B cell (primary cell): ENCODE results near the gene AHNAK. TPM values are rescaled to one million over a fixed set of nuclear protein-coding genes. Genes with fewer than 3 reads are reported as not detected.

Source experiments
- ATAC-seq: fragments of 200-7000 bp; cut with Tn5 transposase; one replicate; pipeline ENCODE4 v1.10.0; 2021; ENCODE audit warnings: low read depth, mild to moderate bottlenecking, moderate number of reproducible peaks, moderate library complexity
- CTCF ChIA-PET: fragments of 350-600 bp; sonication (Branson Sonifier 250); formaldehyde crosslinking; loops from one replicate; lab custom pipeline; 2021; ENCODE audit warnings: antibody characterized with exemption, inconsistent platforms; lab: Charles Lee
- POLR2A ChIA-PET: fragments of 350-600 bp; sonication (Branson Sonifier 250); formaldehyde crosslinking; loops from one replicate; lab custom pipeline; 2021; ENCODE audit warnings: antibody characterized with exemption; lab: Charles Lee
- DNase-seq: peaks from one replicate; pipeline ENCODE4 v3.0.0; 2013
- H2AFZ ChIP-seq: 2 replicates; pipeline ENCODE4 v1.6.1; 2012; ENCODE audit warnings: mild to moderate bottlenecking, low read depth, low read length; ENCODE audit not compliant: insufficient read depth, poor library complexity, severe bottlenecking
- H3K27ac ChIP-seq, 2 donors: 1 replicate in 1 of 2; 2 replicates in 1 of 2; pipeline ENCODE4 v1.5.1; 2012 to 2013; ENCODE audit warnings: low read length in 2 of 2, mild to moderate bottlenecking in 2 of 2, moderate library complexity in 1 of 2
- H3K27me3 ChIP-seq, 4 experiments: fragments of 200-600 bp in 1 of 4; sonication (generic) in 1 of 4; replicated peaks in 1 of 4; 1 replicate in 2 of 4; 2 replicates in 2 of 4; pipeline versions ENCODE4 v1.6.1 to v1.7.0; 2013 to 2016; ENCODE audit warnings: low read length in 3 of 4, mild to moderate bottlenecking in 2 of 4, mixed read lengths in 1 of 4, moderate library complexity in 1 of 4; ENCODE audit not compliant: insufficient read depth in 4 of 4, control insufficient read depth in 3 of 4; ENCODE audit errors: control extremely low read depth in 1 of 4
- H3K36me3 ChIP-seq, 2 experiments: replicated peaks in 1 of 2; 1 replicate in 1 of 2; 2 replicates in 1 of 2; pipeline versions ENCODE4 v1.6.1 to v1.7.1; 2013; ENCODE audit warnings: low read length in 1 of 2; ENCODE audit not compliant: insufficient read depth in 2 of 2, control insufficient read depth in 1 of 2; ENCODE audit errors: control extremely low read depth in 1 of 2, extremely low read depth in 1 of 2
- H3K4me1 ChIP-seq, 2 donors: fragments of 200-600 bp in 1 of 2; sonication (generic) in 1 of 2; 1 replicate in 1 of 2; 2 replicates in 1 of 2; pipeline versions ENCODE4 v1.5.1 to v1.6.1; 2013 to 2017; ENCODE audit warnings: low read length in 2 of 2; ENCODE audit not compliant: control insufficient read depth in 2 of 2, insufficient read depth in 2 of 2
- H3K4me2 ChIP-seq: replicated peaks from 2 replicates; pipeline ENCODE3; 2012; ENCODE audit warnings: mild to moderate bottlenecking, low read depth, low read length; ENCODE audit not compliant: poor library complexity, severe bottlenecking
- H3K4me3 ChIP-seq, 5 experiments: fragments of 200-600 bp in 1 of 5; sonication (generic) in 1 of 5; 1 replicate in 3 of 5; 2 replicates in 2 of 5; pipeline versions ENCODE4 v1.5.1 to v1.7.0; 2011 to 2016; ENCODE audit warnings: low read length in 4 of 5, mild to moderate bottlenecking in 4 of 5, low read depth in 2 of 5, control low read depth in 1 of 5, moderate library complexity in 1 of 5; ENCODE audit not compliant: insufficient read depth in 1 of 5; ENCODE audit errors: control extremely low read depth in 1 of 5, extremely low read depth in 1 of 5
- H3K79me2 ChIP-seq: fragments of 200-600 bp; sonication (generic); one replicate; pipeline ENCODE4 v1.6.0; 2016; ENCODE audit warnings: low read length; ENCODE audit not compliant: control insufficient read depth, insufficient read depth
- H3K9ac ChIP-seq: fragments of 200-600 bp; sonication (generic); 2 replicates; pipeline ENCODE4 v1.6.1; 2017; ENCODE audit warnings: mild to moderate bottlenecking, low read length, moderate library complexity
- H3K9me3 ChIP-seq, 3 donors: one replicate each; pipeline versions ENCODE4 v1.6.1 to v1.7.1; 2013; ENCODE audit warnings: low read length in 2 of 3; ENCODE audit not compliant: control insufficient read depth in 2 of 3, insufficient read depth in 1 of 3; ENCODE audit errors: control extremely low read depth in 1 of 3
- H4K20me1 ChIP-seq: 2 replicates; pipeline ENCODE4 v1.6.0; 2012; ENCODE audit warnings: mild to moderate bottlenecking, low read length; ENCODE audit not compliant: insufficient read depth, control insufficient read depth, poor library complexity, severe bottlenecking
- H3K27ac Mint-ChIP-seq: one replicate; pipeline ENCODE4 v1.8.0; 2021; ENCODE audit warnings: mixed read lengths
- H3K27me3 Mint-ChIP-seq: one replicate; pipeline ENCODE4 v1.8.0; 2021; ENCODE audit warnings: mixed read lengths
- H3K4me1 Mint-ChIP-seq: one replicate; pipeline ENCODE4 v1.8.0; 2021; ENCODE audit warnings: mixed read lengths
- H3K4me3 Mint-ChIP-seq: one replicate; pipeline ENCODE4 v1.8.0; 2021; ENCODE audit warnings: mixed read lengths
- H3K9me3 Mint-ChIP-seq: one replicate; pipeline ENCODE4 v1.8.0; 2022; ENCODE audit warnings: mixed read lengths; ENCODE audit not compliant: insufficient read depth
- WGBS: methylation state at CpG from one replicate; pipeline ENCODE4 v1.1.5; 2013; ENCODE audit warnings: missing lambda C conversion rate; ENCODE audit not compliant: insufficient coverage; 5-methylcytosine and 5-hydroxymethylcytosine counted together
- intact Hi-C: fragments of 100-400 bp; cut with micrococcal nuclease; formaldehyde crosslinking; loops from one replicate; pipeline ENCODE4 v1.10.0; 2022
- polyA plus RNA-seq: library from polyadenylated mRNA; depleted of rRNA; stranded (reverse); fragments of >200 nt; gene quantifications from 2 replicates; pipeline ENCODE4 v1.2.3, GENCODE V29; 2012
- total RNA-seq, 2 donors: library from RNA; stranded (reverse); fragments of 120-200 nt in 1 of 2; gene quantifications; 1 replicate in 1 of 2; 2 replicates in 1 of 2; pipeline versions ENCODE4 v1.2.3 to v1.2.4, GENCODE V29; 2013 to 2022
- TF ChIP-seq, protein P1 (sequence below): fragments of 200-600 bp; IDR thresholded peaks from one replicate; pipeline ENCODE4 v1.8.0; 2022; ENCODE audit warnings: antibody characterized with exemption, mild to moderate bottlenecking

Gene AHNAK
- total and polyA plus RNA-seq, 2 donors (not counting 1 experiment from before 2014, with no cell fraction given): 63.7 to 229 TPM

DNA sequence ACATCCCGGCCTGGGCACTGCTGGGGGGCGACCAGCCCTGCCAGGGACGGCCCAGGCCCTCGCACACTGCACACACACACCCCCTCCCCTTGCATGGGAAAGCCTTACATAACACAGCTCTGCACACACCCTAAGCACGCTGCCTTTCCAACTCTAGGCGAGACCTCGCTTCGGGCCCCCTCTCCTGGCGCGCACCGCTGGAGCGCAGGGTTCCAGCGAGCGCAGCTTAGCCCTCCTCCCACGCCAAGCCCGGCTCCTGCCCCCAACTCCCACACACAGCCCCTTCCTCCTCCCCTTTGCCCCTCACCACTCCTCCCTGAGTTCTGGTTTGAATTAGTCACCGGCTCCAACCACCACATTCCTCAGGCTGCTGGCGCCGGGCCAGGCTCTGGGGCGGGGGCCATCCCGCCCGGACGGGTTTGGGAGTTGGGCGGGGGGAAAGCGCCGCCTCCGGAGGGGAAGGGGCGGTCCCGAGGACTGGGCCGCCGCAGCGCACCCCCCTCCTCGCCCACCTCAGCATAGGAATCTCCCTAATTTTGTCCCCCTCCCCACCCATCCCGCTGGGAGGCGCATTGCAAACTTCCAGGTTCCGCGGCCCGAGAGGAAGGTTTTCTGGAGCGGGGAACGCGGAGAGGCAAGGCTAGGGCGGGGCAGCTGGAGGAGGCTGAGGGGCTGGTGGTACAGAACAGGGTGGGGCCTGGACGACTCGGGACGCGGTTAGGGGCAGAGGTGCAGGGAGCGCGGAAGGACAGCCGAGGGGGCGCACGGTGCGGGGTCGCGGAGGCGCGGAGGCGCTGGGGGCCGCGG, 966 bp downstream of the AHNAK start:
- Histone ChIP-seq H3K4me1 (peaks cover 52 to 68% of the 10 kb centered on the region in 2 donors), H3K4me3 (peak overlapping the region; percentile 69 to 99 (median 93)), H3K9me3 (no peaks in the 10 kb centered on the region), H3K27ac (peak overlapping the region; percentile 91 to 94), H3K36me3 (no peaks in the 10 kb centered on the region), H2AFZ (peak overlapping the region; percentile 48), H4K20me1 (peaks cover 48% of the 10 kb centered on the region), H3K79me2 (peaks cover 65% of the 10 kb centered on the region), H3K9ac (peak overlapping the region; percentile 98), H3K4me2 (peak overlapping the region; percentile 97), H3K27me3 (no peaks in the 10 kb centered on the region)
- intact Hi-C loops: loop anchor here (1.0 kb wide), 1 partner anchor 11 kb away; no protein-coding TSS in a partner anchor
- peak; percentile 61 for DNase-seq
- CTCF ChIA-PET: interaction anchor here (3.3 to 11.1 kb wide), 3 partner anchors 10 to 121 kb away, joined by 20 to 376 read pairs (median 207); no protein-coding TSS in a partner anchor
- under 1% methylated on average over 53 of the region's 59 CpGs for WGBS
- H3K27ac Mint-ChIP-seq: peak overlapping the region; percentile 97
- H3K4me3 Mint-ChIP-seq: peak overlapping the region; percentile 97
- no peaks in the 10 kb centered on the region for H3K27me3 Mint-ChIP-seq
- TF ChIP-seq, protein P1, sequence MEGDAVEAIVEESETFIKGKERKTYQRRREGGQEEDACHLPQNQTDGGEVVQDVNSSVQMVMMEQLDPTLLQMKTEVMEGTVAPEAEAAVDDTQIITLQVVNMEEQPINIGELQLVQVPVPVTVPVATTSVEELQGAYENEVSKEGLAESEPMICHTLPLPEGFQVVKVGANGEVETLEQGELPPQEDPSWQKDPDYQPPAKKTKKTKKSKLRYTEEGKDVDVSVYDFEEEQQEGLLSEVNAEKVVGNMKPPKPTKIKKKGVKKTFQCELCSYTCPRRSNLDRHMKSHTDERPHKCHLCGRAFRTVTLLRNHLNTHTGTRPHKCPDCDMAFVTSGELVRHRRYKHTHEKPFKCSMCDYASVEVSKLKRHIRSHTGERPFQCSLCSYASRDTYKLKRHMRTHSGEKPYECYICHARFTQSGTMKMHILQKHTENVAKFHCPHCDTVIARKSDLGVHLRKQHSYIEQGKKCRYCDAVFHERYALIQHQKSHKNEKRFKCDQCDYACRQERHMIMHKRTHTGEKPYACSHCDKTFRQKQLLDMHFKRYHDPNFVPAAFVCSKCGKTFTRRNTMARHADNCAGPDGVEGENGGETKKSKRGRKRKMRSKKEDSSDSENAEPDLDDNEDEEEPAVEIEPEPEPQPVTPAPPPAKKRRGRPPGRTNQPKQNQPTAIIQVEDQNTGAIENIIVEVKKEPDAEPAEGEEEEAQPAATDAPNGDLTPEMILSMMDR: no peak
- POLR2A ChIA-PET: interaction anchor here (1.9 to 7.3 kb wide), 2 partner anchors 10 to 121 kb away, joined by 11 to 119 read pairs; no protein-coding TSS in a partner anchor
- no peaks in the 10 kb centered on the region for H3K9me3 Mint-ChIP-seq
- peaks cover 73% of the 10 kb centered on the region for H3K4me1 Mint-ChIP-seq
- ATAC-seq: peak; percentile 8
